HCT116 (cell line): Measurements from ENCODE around the gene ADM5. TPM values are rescaled to one million over a fixed set of nuclear protein-coding genes. Genes with fewer than 3 reads are reported as not detected.

Experiments
- ATAC-seq: fragments of 200-7000 bp; cut with Tn5 transposase; 2 replicates; pipeline ENCODE4 v1.9.1; 2020; ENCODE audit warnings: mild to moderate bottlenecking, moderate library complexity
- BruUV-seq: library from RNA; stranded (reverse); fragments of 400-500 nt; replicated peaks from 2 replicates; lab custom pipeline; 2021; lab: Mats Ljungman, UMichigan
- CTCF ChIA-PET: fragments of 300-600 bp; sonication (Branson Sonifier 250); formaldehyde crosslinking; loops from one replicate; lab custom pipeline; 2021; ENCODE audit warnings: antibody characterized with exemption; lab: Charles Lee
- POLR2A ChIA-PET: fragments of 300-600, 350-600 bp; sonication (Branson Sonifier 250); formaldehyde crosslinking; loops from one replicate; lab custom pipeline; 2021; ENCODE audit warnings: antibody characterized with exemption; lab: Charles Lee
- RAD21 ChIA-PET, 2 experiments: fragments of 300-600 bp; sonication (Branson Sonifier 250); formaldehyde crosslinking; loops; one replicate each; lab custom pipeline; 2023; ENCODE audit warnings: low total read pairs in 2 of 2; ENCODE audit not compliant: uncharacterized antibody in 2 of 2, unreplicated experiment in 2 of 2, low non-redundant PET in 1 of 2; lab: Charles Lee
- DNase-seq: peaks from one replicate; pipeline ENCODE4 v3.0.0-alpha.2; 2010; ENCODE audit warnings: low read depth, low spot score
- H2AFZ ChIP-seq: fragments of 200-600 bp; shearing (Covaris generic), sonication (generic); 2 replicates; pipeline ENCODE4 v1.6.1; 2017; ENCODE audit warnings: low read depth, mixed run types, mixed read lengths, antibody characterized with exemption, low read length; ENCODE audit not compliant: poor library complexity, severe bottlenecking
- H3K27ac ChIP-seq: 2 replicates; pipeline ENCODE4 v1.5.1; 2012; ENCODE audit warnings: low read depth, low read length
- H3K27me3 ChIP-seq: fragments of 200-600 bp; sonication (generic); 2 replicates; pipeline ENCODE4 v1.6.1; 2016; ENCODE audit warnings: mixed run types, low read length, mixed read lengths; ENCODE audit not compliant: insufficient read depth
- H3K36me3 ChIP-seq, 2 experiments: fragments of 200-500 bp in 1 of 2; fragments of 200-600 bp in 1 of 2; sonication (Bioruptor generic) in 1 of 2; sonication (generic) in 1 of 2; 2 replicates each; pipeline versions ENCODE4 v1.5.1 to v1.6.1; 2014 to 2016; ENCODE audit warnings: low read length in 2 of 2, inconsistent platforms in 1 of 2, mixed read lengths in 1 of 2, mixed run types in 1 of 2; ENCODE audit not compliant: insufficient read depth in 2 of 2, control insufficient read depth in 1 of 2
- H3K4me1 ChIP-seq, 2 experiments: fragments of 200-600 bp in 1 of 2; sonication (generic) in 1 of 2; 2 replicates each; pipeline versions ENCODE4 v1.5.1 to v1.6.1; 2012 to 2017; ENCODE audit warnings: low read length in 2 of 2, inconsistent platforms in 1 of 2, mild to moderate bottlenecking in 1 of 2, mixed read lengths in 1 of 2, mixed run types in 1 of 2, moderate library complexity in 1 of 2; ENCODE audit not compliant: insufficient read depth in 2 of 2, control insufficient read depth in 1 of 2
- H3K4me2 ChIP-seq: fragments of 200-600 bp; sonication (generic); 2 replicates; pipeline ENCODE4 v1.6.1; 2017; ENCODE audit warnings: mixed run types, low read length, mixed read lengths
- H3K4me3 ChIP-seq, 2 experiments: fragments of 200-600 bp in 1 of 2; sonication (generic) in 1 of 2; replicated peaks in 1 of 2; 2 replicates each; pipeline ENCODE4 v1.5.1; 2011 to 2016; ENCODE audit warnings: low read length in 2 of 2, control low read depth in 1 of 2, low read depth in 1 of 2, mild to moderate bottlenecking in 1 of 2, mixed read lengths in 1 of 2, mixed run types in 1 of 2
- H3K79me2 ChIP-seq: fragments of 200-600 bp; sonication (generic); 2 replicates; pipeline ENCODE4 v1.6.1; 2017; ENCODE audit warnings: mild to moderate bottlenecking, mixed run types, low read length, moderate library complexity, mixed read lengths; ENCODE audit not compliant: insufficient read depth
- H3K9ac ChIP-seq: fragments of 200-600 bp; sonication (generic); 2 replicates; pipeline ENCODE4 v1.6.1; 2016; ENCODE audit warnings: low read length, mixed read lengths
- H3K9me2 ChIP-seq: fragments of 200-600 bp; sonication (generic), shearing (Covaris generic); 2 replicates; pipeline ENCODE4 v1.6.1; 2017; ENCODE audit warnings: mixed run types, mild to moderate bottlenecking, moderate library complexity; ENCODE audit not compliant: insufficient read depth
- H3K9me3 ChIP-seq, 2 experiments: fragments of 200-500 bp in 1 of 2; fragments of 200-600 bp in 1 of 2; sonication (Bioruptor generic) in 1 of 2; sonication (generic) in 1 of 2; 2 replicates each; pipeline ENCODE4 v1.6.1; 2014 to 2017; ENCODE audit warnings: low read length in 2 of 2, mixed read lengths in 2 of 2, inconsistent platforms in 1 of 2, low read depth in 1 of 2, mild to moderate bottlenecking in 1 of 2, mixed run types in 1 of 2, moderate library complexity in 1 of 2; ENCODE audit not compliant: control insufficient read depth in 1 of 2, insufficient read depth in 1 of 2
- H4K20me1 ChIP-seq: fragments of 200-600 bp; sonication (generic), shearing (Covaris generic); 2 replicates; pipeline ENCODE4 v1.6.1; 2017; ENCODE audit warnings: mixed run types, mild to moderate bottlenecking, moderate library complexity; ENCODE audit not compliant: insufficient read depth
- CTCF ChIP-seq, 3 experiments: fragments of 200-600 bp in 1 of 3; sonication (generic) in 1 of 3; IDR thresholded peaks in 2 of 3; conservative IDR thresholded peaks in 1 of 3; 2 replicates each; pipeline ENCODE4 v1.5.1; 2012 to 2017; ENCODE audit warnings: low read depth in 2 of 3, low read length in 2 of 3, antibody characterized with exemption in 1 of 3, borderline replicate concordance in 1 of 3, control low read depth in 1 of 3, mild to moderate bottlenecking in 1 of 3, mixed read lengths in 1 of 3, mixed run types in 1 of 3, moderate library complexity in 1 of 3; ENCODE audit not compliant: insufficient read depth in 1 of 3
- ELF1 ChIP-seq: IDR thresholded peaks from 2 replicates; pipeline ENCODE4 v1.6.1; 2012; ENCODE audit warnings: low read depth, borderline replicate concordance
- EZH2phosphoT487 ChIP-seq: fragments of 200-600 bp; IDR thresholded peaks from 2 replicates; pipeline ENCODE4 v1.6.1; 2018; ENCODE audit warnings: antibody characterized with exemption, borderline replicate concordance
- FOSL1 ChIP-seq: IDR thresholded peaks from 2 replicates; pipeline ENCODE4 v1.6.1; 2012; ENCODE audit warnings: low read depth
- JUND ChIP-seq: IDR thresholded peaks from 2 replicates; pipeline ENCODE4 v1.6.1; 2012
- MAX ChIP-seq: IDR thresholded peaks from 2 replicates; pipeline ENCODE4 v1.6.1; 2012
- POLR2A ChIP-seq: IDR thresholded peaks from 2 replicates; pipeline ENCODE4 v1.7.0; 2011; ENCODE audit warnings: borderline replicate concordance; ENCODE audit not compliant: insufficient read depth, insufficient read length; ENCODE audit errors: extremely low read depth
- TCF7L2 ChIP-seq: IDR thresholded peaks from 2 replicates; pipeline ENCODE4 v1.7.0; 2011; ENCODE audit warnings: borderline replicate concordance, inconsistent platforms; ENCODE audit not compliant: insufficient read depth, insufficient read length; ENCODE audit errors: extremely low read depth
- YY1 ChIP-seq: IDR thresholded peaks from 2 replicates; pipeline ENCODE4 v1.6.1; 2011; ENCODE audit warnings: low read length, low read depth, moderate library complexity, mild to moderate bottlenecking; ENCODE audit not compliant: insufficient replicate concordance; ENCODE audit errors: extremely low read depth
- ZNF274 ChIP-seq: fragments of 200-500 bp; sonication (Bioruptor generic); IDR thresholded peaks from 2 replicates; pipeline ENCODE4 v1.6.1; 2014; ENCODE audit warnings: mild to moderate bottlenecking, low read depth, low read length, inconsistent platforms
- intact Hi-C: fragments of 100-400 bp; cut with micrococcal nuclease; formaldehyde crosslinking; loops from 2 replicates; pipeline ENCODE4 v1.10.0; 2022
- total RNA-seq: library from RNA; stranded (reverse); gene quantifications from one replicate; pipeline ENCODE4 v1.2.1, GENCODE V29; 2021; ENCODE audit not compliant: unreplicated experiment

The ADM5 gene
- total RNA-seq, 1 experiment from 2014 or later = 12.1 TPM

GRCh38 chr19:49684983-49685553 lies 4.3 kb upstream of the ADM5 start:
- no peak for DNase-seq
- ChIA-PET RAD21 (no interaction called here), POLR2A (no interaction called here), CTCF (no interaction called here)
- no peak overlapping the region for H3K9ac ChIP-seq
- BruUV-seq = no TSS peak
- no peak overlapping the region for H2AFZ ChIP-seq
- H3K9me2 ChIP-seq = no peaks in the 10 kb centered on the region
- H3K27me3 ChIP-seq = no peaks in the 10 kb centered on the region
- intact Hi-C loops = no loop called here
- no peak overlapping the region; the same call in 1 of the 2 replicates for H3K27ac ChIP-seq
- H3K4me2 ChIP-seq = no peak overlapping the region
- TF ChIP-seq FOSL1 (no peak), ELF1 (no peak), YY1 (no peak), CTCF (IDR thresholded peaks at IDR 0.05 in 2 of 3, conservative IDR thresholded peaks at IDR 0.05 in 1 of 3; ENCODE audit: borderline replicate concordance in 1 of 3, insufficient read depth in 1 of 3, low read depth in 2 of 3, low read length in 2 of 3) (no peak; a peak in 1 of 6 replicates)
- no peaks in the 10 kb centered on the region for H3K9me3 ChIP-seq
- H3K79me2 ChIP-seq = peaks cover 58% of the 10 kb centered on the region
- H3K4me3 ChIP-seq = no peak overlapping the region
- ATAC-seq = no peak
- peaks cover 28% of the 10 kb centered on the region; the same call in 1 of the 2 replicates for H4K20me1 ChIP-seq
- peaks cover 43 to 61% of the 10 kb centered on the region in 2 experiments for H3K36me3 ChIP-seq
- H3K4me1 ChIP-seq = peaks cover 10 to 23% of the 10 kb centered on the region in 2 experiments

- CTCF ChIA-PET = no interaction called here
- ATAC-seq (no peak), DNase-seq (no peak)
- RAD21 ChIA-PET = no interaction called here
- no TSS peak for BruUV-seq
- Histone ChIP-seq H3K9me3 (no peaks in the 10 kb centered on the region), H4K20me1 (peaks cover 23% of the 10 kb centered on the region; the same call in 1 of the 2 replicates), H2AFZ (no peak overlapping the region), H3K4me2 (no peak overlapping the region), H3K9me2 (no peaks in the 10 kb centered on the region), H3K4me1 (peaks cover 2 to 23% of the 10 kb centered on the region in 2 experiments), H3K36me3 (peaks cover 43 to 56% of the 10 kb centered on the region in 2 experiments), H3K27ac (no peak overlapping the region), H3K27me3 (no peaks in the 10 kb centered on the region), H3K9ac (no peak overlapping the region), H3K79me2 (peaks cover 49% of the 10 kb centered on the region), H3K4me3 (no peak overlapping the region)
- POLR2A ChIA-PET = no interaction called here
- intact Hi-C loops = no loop called here
- TF ChIP-seq CTCF (IDR thresholded peaks at IDR 0.05 in 2 of 3, conservative IDR thresholded peaks at IDR 0.05 in 1 of 3; ENCODE audit: borderline replicate concordance in 1 of 3, insufficient read depth in 1 of 3, low read depth in 2 of 3, low read length in 2 of 3) = no peak
- no peak for TF ChIP-seq POLR2A
- TF ChIP-seq TCF7L2 = no peak
- no peak for TF ChIP-seq ZNF274
- no peak for TF ChIP-seq JUND
- TF ChIP-seq YY1 = no peak
- TF ChIP-seq MAX = no peak
- TF ChIP-seq EZH2phosphoT487 = no peak
These were observed 3.5 kb upstream of the ADM5 start for GRCh38 chr19:49685845-49686332.
